HCT116 (cell line): Measurements from ENCODE around the gene OR2A7.
"Not testable (repeated sequence)": the region's sequence is repeated elsewhere in the genome, so short reads cannot be mapped to it uniquely, and the experiment has no call there.

ENCODE experiments used
- EZH2 ChIP-seq: fragments of 200-600 bp; sonication (generic); IDR thresholded peaks from 2 replicates; pipeline ENCODE4 v1.6.1; 2017; ENCODE audit warnings: antibody characterized with exemption, mixed run types
- EZH2phosphoT487 ChIP-seq: fragments of 200-600 bp; IDR thresholded peaks from 2 replicates; pipeline ENCODE4 v1.6.1; 2018; ENCODE audit warnings: antibody characterized with exemption, borderline replicate concordance
- FOSL1 ChIP-seq: IDR thresholded peaks from 2 replicates; pipeline ENCODE4 v1.6.1; 2012; ENCODE audit warnings: low read depth
- POLR2A ChIP-seq: IDR thresholded peaks from 2 replicates; pipeline ENCODE4 v1.7.0; 2011; ENCODE audit warnings: borderline replicate concordance; ENCODE audit not compliant: insufficient read depth, insufficient read length; ENCODE audit errors: extremely low read depth
- POLR2AphosphoS5 ChIP-seq: IDR thresholded peaks from 2 replicates; pipeline ENCODE4 v1.6.1; 2011; ENCODE audit warnings: mild to moderate bottlenecking, low read depth, low read length, moderate library complexity
- RAD21 ChIP-seq: IDR thresholded peaks from 2 replicates; pipeline ENCODE4 v1.6.1; 2012; ENCODE audit warnings: low read depth, mild to moderate bottlenecking
- SIN3A ChIP-seq: IDR thresholded peaks from 2 replicates; pipeline ENCODE4 v1.6.1; 2012; ENCODE audit warnings: low read depth
- YY1 ChIP-seq: IDR thresholded peaks from 2 replicates; pipeline ENCODE4 v1.6.1; 2011; ENCODE audit warnings: low read length, low read depth, moderate library complexity, mild to moderate bottlenecking; ENCODE audit not compliant: insufficient replicate concordance; ENCODE audit errors: extremely low read depth
- TF ChIP-seq, protein P1 (sequence below), 3 experiments: fragments of 200-600 bp in 1 of 3; sonication (generic) in 1 of 3; IDR thresholded peaks in 2 of 3; conservative IDR thresholded peaks in 1 of 3; 2 replicates each; pipeline ENCODE4 v1.5.1; 2012 to 2017; ENCODE audit warnings: low read depth in 2 of 3, low read length in 2 of 3, antibody characterized with exemption in 1 of 3, borderline replicate concordance in 1 of 3, control low read depth in 1 of 3, mild to moderate bottlenecking in 1 of 3, mixed read lengths in 1 of 3, mixed run types in 1 of 3, moderate library complexity in 1 of 3; ENCODE audit not compliant: insufficient read depth in 1 of 3
- TF ChIP-seq, protein P2 (sequence below): IDR thresholded peaks from 2 replicates; pipeline ENCODE4 v1.6.1; 2012; ENCODE audit warnings: low read depth
- TF ChIP-seq, protein P3 (sequence below): IDR thresholded peaks from 2 replicates; pipeline ENCODE4 v1.6.1; 2012

DNA sequence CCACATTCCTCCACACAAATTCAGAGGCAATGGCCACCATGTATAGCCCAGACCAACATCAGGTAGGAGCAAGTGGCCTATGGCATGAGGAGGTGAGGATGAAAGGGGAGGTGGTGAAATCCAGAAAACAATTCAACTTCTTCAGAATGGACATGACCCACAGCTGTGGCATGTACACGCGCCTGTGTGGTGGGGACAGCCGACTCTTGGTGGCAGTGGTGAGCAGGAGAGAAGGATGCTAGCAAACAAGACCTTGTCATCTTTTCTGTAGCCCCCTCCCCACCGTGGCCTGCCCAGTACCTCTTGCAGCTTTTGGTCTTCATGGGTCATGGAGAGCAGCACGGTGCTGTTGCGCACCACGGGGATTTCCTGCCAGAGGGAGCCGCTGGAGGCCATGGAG, 17.4 kb upstream of the OR2A7 start:
- TF ChIP-seq SIN3A, EZH2phosphoT487, POLR2A, YY1, POLR2AphosphoS5, FOSL1, RAD21, EZH2: not testable (repeated sequence)
- TF ChIP-seq, protein P1, sequence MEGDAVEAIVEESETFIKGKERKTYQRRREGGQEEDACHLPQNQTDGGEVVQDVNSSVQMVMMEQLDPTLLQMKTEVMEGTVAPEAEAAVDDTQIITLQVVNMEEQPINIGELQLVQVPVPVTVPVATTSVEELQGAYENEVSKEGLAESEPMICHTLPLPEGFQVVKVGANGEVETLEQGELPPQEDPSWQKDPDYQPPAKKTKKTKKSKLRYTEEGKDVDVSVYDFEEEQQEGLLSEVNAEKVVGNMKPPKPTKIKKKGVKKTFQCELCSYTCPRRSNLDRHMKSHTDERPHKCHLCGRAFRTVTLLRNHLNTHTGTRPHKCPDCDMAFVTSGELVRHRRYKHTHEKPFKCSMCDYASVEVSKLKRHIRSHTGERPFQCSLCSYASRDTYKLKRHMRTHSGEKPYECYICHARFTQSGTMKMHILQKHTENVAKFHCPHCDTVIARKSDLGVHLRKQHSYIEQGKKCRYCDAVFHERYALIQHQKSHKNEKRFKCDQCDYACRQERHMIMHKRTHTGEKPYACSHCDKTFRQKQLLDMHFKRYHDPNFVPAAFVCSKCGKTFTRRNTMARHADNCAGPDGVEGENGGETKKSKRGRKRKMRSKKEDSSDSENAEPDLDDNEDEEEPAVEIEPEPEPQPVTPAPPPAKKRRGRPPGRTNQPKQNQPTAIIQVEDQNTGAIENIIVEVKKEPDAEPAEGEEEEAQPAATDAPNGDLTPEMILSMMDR (IDR thresholded peaks at IDR 0.05 in 2 of 3, conservative IDR thresholded peaks at IDR 0.05 in 1 of 3; ENCODE audit: borderline replicate concordance in 1 of 3, insufficient read depth in 1 of 3, low read depth in 2 of 3, low read length in 2 of 3): not testable (repeated sequence)
- TF ChIP-seq, protein P2, sequence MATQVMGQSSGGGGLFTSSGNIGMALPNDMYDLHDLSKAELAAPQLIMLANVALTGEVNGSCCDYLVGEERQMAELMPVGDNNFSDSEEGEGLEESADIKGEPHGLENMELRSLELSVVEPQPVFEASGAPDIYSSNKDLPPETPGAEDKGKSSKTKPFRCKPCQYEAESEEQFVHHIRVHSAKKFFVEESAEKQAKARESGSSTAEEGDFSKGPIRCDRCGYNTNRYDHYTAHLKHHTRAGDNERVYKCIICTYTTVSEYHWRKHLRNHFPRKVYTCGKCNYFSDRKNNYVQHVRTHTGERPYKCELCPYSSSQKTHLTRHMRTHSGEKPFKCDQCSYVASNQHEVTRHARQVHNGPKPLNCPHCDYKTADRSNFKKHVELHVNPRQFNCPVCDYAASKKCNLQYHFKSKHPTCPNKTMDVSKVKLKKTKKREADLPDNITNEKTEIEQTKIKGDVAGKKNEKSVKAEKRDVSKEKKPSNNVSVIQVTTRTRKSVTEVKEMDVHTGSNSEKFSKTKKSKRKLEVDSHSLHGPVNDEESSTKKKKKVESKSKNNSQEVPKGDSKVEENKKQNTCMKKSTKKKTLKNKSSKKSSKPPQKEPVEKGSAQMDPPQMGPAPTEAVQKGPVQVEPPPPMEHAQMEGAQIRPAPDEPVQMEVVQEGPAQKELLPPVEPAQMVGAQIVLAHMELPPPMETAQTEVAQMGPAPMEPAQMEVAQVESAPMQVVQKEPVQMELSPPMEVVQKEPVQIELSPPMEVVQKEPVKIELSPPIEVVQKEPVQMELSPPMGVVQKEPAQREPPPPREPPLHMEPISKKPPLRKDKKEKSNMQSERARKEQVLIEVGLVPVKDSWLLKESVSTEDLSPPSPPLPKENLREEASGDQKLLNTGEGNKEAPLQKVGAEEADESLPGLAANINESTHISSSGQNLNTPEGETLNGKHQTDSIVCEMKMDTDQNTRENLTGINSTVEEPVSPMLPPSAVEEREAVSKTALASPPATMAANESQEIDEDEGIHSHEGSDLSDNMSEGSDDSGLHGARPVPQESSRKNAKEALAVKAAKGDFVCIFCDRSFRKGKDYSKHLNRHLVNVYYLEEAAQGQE: not testable (repeated sequence)
- TF ChIP-seq, protein P3, sequence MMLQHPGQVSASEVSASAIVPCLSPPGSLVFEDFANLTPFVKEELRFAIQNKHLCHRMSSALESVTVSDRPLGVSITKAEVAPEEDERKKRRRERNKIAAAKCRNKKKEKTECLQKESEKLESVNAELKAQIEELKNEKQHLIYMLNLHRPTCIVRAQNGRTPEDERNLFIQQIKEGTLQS: not testable (repeated sequence)
